ENCODE measurements around the gene TAOK1. TPM values are rescaled to one million over a fixed set of nuclear protein-coding genes. Genes with fewer than 3 reads are reported as not detected.

The TAOK1 gene
- total and polyA plus RNA-seq, 2 of the 13 experiments (the other 11 are each of a cell fraction or from before 2014, with no cell fraction given) = 14.1 to 23.0 TPM

DNA sequence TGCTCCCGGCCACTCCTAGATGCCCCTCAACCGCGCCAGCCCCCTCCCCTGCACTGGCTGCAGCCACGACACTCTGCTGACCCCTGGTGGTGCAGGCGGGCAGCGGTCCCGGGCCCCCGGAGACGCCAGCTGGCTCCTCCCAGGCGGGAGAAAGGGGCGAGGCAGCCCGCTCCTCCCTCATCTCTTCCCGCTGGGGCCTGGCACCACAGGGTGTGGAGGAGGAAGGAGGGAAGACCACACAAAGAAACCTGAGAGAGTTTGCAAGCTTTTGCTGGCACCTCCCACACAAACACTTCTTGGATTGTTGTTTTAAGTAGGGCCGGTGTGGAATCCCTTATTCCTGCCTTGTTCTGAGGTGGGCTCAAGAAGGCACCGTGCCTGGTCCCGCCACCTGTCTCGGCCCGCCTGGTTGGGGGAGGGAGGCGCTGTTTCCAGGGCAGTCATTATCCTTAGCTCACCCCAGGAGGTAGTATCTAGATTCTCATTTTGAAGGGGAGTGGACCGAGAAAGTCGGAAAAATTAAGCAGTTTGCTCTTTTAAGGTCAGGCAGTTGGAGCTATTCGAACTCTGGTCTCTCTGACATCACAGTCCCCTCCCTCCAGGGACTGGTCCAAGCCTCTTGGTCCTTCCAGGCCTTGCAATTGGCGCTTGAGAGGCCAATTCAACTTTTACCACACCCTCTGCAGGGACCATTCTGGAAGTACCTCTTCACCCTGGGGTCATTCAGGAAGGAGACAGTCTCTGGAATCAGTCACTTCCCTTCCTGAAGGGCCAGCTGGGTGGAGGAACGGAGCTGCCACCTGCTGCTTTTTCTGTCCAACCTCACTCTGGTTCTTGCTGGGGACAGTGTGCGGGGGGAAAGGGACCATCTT lies 201.8 kb downstream of the TAOK1 start (continued):
- TF ChIP-seq, protein P1, sequence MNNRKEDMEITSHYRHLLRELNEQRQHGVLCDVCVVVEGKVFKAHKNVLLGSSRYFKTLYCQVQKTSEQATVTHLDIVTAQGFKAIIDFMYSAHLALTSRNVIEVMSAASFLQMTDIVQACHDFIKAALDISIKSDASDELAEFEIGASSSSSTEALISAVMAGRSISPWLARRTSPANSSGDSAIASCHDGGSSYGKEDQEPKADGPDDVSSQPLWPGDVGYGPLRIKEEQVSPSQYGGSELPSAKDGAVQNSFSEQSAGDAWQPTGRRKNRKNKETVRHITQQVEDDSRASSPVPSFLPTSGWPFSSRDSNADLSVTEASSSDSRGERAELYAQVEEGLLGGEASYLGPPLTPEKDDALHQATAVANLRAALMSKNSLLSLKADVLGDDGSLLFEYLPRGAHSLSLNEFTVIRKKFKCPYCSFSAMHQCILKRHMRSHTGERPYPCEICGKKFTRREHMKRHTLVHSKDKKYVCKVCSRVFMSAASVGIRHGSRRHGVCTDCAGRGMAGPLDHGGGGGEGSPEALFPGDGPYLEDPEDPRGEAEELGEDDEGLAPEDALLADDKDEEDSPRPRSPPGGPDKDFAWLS (CRISPR knock-in tag; IDR thresholded peaks at IDR 0.05; ENCODE audit: borderline replicate concordance) = no peak
- TF ChIP-seq ZNF557 (CRISPR knock-in tag; IDR thresholded peaks at IDR 0.05) = no peak
- TF ChIP-seq KAT8 (CRISPR knock-in tag; IDR thresholded peaks at IDR 0.05) = 0 out of 2 replicates have a peak, but pooled peaks have one; percentile 49
- TF ChIP-seq IKZF1 (IDR thresholded peaks at IDR 0.05) = no peak
- no peak for TF ChIP-seq NBN (conservative IDR thresholded peaks at IDR 0.05)
- TF ChIP-seq YY1 (IDR thresholded peaks at IDR 0.05; ENCODE audit: insufficient read depth, insufficient replicate concordance, low read depth, low read length) = peak; percentile 54
- TF ChIP-seq TEAD2 (CRISPR knock-in tag; IDR thresholded peaks at IDR 0.05) = no peak
- TF ChIP-seq RARA (CRISPR knock-in tag; IDR thresholded peaks at IDR 0.05) = no peak
- no peak for TF ChIP-seq HNRNPK (IDR thresholded peaks at IDR 0.05; ENCODE audit: low read depth, low read length, poor library complexity, severe bottlenecking)
- TF ChIP-seq, protein P2, sequence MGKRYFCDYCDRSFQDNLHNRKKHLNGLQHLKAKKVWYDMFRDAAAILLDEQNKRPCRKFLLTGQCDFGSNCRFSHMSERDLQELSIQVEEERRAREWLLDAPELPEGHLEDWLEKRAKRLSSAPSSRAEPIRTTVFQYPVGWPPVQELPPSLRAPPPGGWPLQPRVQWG (CRISPR knock-in tag; IDR thresholded peaks at IDR 0.05; ENCODE audit: borderline replicate concordance, low read depth) = no peak
- no peak for TF ChIP-seq ZFP36 (IDR thresholded peaks at IDR 0.05; ENCODE audit: borderline replicate concordance, low read depth, low read length, partially characterized antibody)
- no peak for TF ChIP-seq SMARCE1 (IDR thresholded peaks at IDR 0.05; ENCODE audit: borderline replicate concordance)
- TF ChIP-seq, protein P3, sequence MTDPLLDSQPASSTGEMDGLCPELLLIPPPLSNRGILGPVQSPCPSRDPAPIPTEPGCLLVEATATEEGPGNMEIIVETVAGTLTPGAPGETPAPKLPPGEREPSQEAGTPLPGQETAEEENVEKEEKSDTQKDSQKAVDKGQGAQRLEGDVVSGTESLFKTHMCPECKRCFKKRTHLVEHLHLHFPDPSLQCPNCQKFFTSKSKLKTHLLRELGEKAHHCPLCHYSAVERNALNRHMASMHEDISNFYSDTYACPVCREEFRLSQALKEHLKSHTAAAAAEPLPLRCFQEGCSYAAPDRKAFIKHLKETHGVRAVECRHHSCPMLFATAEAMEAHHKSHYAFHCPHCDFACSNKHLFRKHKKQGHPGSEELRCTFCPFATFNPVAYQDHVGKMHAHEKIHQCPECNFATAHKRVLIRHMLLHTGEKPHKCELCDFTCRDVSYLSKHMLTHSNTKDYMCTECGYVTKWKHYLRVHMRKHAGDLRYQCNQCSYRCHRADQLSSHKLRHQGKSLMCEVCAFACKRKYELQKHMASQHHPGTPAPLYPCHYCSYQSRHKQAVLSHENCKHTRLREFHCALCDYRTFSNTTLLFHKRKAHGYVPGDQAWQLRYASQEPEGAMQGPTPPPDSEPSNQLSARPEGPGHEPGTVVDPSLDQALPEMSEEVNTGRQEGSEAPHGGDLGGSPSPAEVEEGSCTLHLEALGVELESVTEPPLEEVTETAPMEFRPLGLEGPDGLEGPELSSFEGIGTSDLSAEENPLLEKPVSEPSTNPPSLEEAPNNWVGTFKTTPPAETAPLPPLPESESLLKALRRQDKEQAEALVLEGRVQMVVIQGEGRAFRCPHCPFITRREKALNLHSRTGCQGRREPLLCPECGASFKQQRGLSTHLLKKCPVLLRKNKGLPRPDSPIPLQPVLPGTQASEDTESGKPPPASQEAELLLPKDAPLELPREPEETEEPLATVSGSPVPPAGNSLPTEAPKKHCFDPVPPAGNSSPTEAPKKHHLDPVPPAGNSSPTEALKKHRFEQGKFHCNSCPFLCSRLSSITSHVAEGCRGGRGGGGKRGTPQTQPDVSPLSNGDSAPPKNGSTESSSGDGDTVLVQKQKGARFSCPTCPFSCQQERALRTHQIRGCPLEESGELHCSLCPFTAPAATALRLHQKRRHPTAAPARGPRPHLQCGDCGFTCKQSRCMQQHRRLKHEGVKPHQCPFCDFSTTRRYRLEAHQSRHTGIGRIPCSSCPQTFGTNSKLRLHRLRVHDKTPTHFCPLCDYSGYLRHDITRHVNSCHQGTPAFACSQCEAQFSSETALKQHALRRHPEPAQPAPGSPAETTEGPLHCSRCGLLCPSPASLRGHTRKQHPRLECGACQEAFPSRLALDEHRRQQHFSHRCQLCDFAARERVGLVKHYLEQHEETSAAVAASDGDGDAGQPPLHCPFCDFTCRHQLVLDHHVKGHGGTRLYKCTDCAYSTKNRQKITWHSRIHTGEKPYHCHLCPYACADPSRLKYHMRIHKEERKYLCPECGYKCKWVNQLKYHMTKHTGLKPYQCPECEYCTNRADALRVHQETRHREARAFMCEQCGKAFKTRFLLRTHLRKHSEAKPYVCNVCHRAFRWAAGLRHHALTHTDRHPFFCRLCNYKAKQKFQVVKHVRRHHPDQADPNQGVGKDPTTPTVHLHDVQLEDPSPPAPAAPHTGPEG (CRISPR knock-in tag; IDR thresholded peaks at IDR 0.05) = no peak
- TF ChIP-seq SP5 (CRISPR knock-in tag; IDR thresholded peaks at IDR 0.05; ENCODE audit: borderline replicate concordance, low read depth) = peak; percentile 75
- no peak for TF ChIP-seq ZNF616 (CRISPR knock-in tag; IDR thresholded peaks at IDR 0.05; ENCODE audit: low read depth)
- TF ChIP-seq ZFP90 (CRISPR knock-in tag; IDR thresholded peaks at IDR 0.05; ENCODE audit: borderline replicate concordance) = no peak
- peak; percentile 57; the same call in 1 of the 2 replicates for TF ChIP-seq PRMT3 (CRISPR knock-in tag; IDR thresholded peaks at IDR 0.05; ENCODE audit: borderline replicate concordance, low read depth)
- no peak for TF ChIP-seq ZNF670 (CRISPR knock-in tag; IDR thresholded peaks at IDR 0.05; ENCODE audit: borderline replicate concordance)

Measured in HepG2 (cell line).